Activated T-cell treated with anti-CD3 and anti-CD28 coated beads, Interleukin-2, amount 50 U/mL, for 24 hours (primary cell): ENCODE results near the gene CCDC188.

Experiments used
- DNase-seq: peaks from one replicate; pipeline ENCODE4 v3.0.0-alpha.2; 2020
- H3K27ac Mint-ChIP-seq: 2 replicates; pipeline ENCODE4 v1.8.0; 2020; ENCODE audit warnings: mild to moderate bottlenecking, mixed read lengths
- H3K27me3 Mint-ChIP-seq: 2 replicates; pipeline ENCODE4 v1.8.0; 2020; ENCODE audit warnings: mixed read lengths
- H3K36me3 Mint-ChIP-seq: 2 replicates; pipeline ENCODE4 v1.8.0; 2020; ENCODE audit warnings: low read depth, mixed read lengths
- H3K4me1 Mint-ChIP-seq: 2 replicates; pipeline ENCODE4 v1.8.0; 2020; ENCODE audit warnings: low read depth, mixed read lengths
- H3K4me3 Mint-ChIP-seq: 2 replicates; pipeline ENCODE4 v1.8.0; 2020; ENCODE audit warnings: mild to moderate bottlenecking, moderate library complexity, mixed read lengths
- H3K9me3 Mint-ChIP-seq: 2 replicates; pipeline ENCODE4 v1.8.0; 2020; ENCODE audit warnings: mixed read lengths

The CCDC188 gene

GRCh38 chr22:20152464-20152890 is 1.6 kb upstream of the CCDC188 start:
- peaks cover 2% of the 10 kb centered on the region for H3K4me1 Mint-ChIP-seq
- H3K27me3 Mint-ChIP-seq, result peaks cover 5% of the 10 kb centered on the region
- DNase-seq, result no peak
- H3K27ac Mint-ChIP-seq, result no peak overlapping the region
- H3K9me3 Mint-ChIP-seq, result no peaks in the 10 kb centered on the region
- no peaks in the 10 kb centered on the region for H3K36me3 Mint-ChIP-seq
- H3K4me3 Mint-ChIP-seq, result no peak overlapping the region

- no peak overlapping the region for H3K4me3 Mint-ChIP-seq
- H3K27ac Mint-ChIP-seq, result no peak overlapping the region
- no peaks in the 10 kb centered on the region for H3K27me3 Mint-ChIP-seq
- DNase-seq, result no peak
- no peaks in the 10 kb centered on the region for H3K9me3 Mint-ChIP-seq
- peaks cover 4% of the 10 kb centered on the region for H3K4me1 Mint-ChIP-seq
- peaks cover 4% of the 10 kb centered on the region for H3K36me3 Mint-ChIP-seq
Measured at GRCh38 chr22:20151276-20151588, 377 bp upstream of the CCDC188 start.

- DNase-seq, result no peak
- no peak overlapping the region for H3K4me3 Mint-ChIP-seq
- H3K4me1 Mint-ChIP-seq, result peaks cover 4% of the 10 kb centered on the region
- no peak overlapping the region for H3K27ac Mint-ChIP-seq
- H3K9me3 Mint-ChIP-seq, result no peaks in the 10 kb centered on the region
- no peaks in the 10 kb centered on the region for H3K27me3 Mint-ChIP-seq
- H3K36me3 Mint-ChIP-seq, result peaks cover 7% of the 10 kb centered on the region
Measured at GRCh38 chr22:20149257-20150250, 1.3 kb downstream of the CCDC188 start.

GRCh38 chr22:20148414-20148813 is 2.4 kb downstream of the CCDC188 start:
- H3K4me1 Mint-ChIP-seq, result peaks cover 4% of the 10 kb centered on the region
- no peak overlapping the region for H3K27ac Mint-ChIP-seq
- H3K4me3 Mint-ChIP-seq, result no peak overlapping the region
- H3K36me3 Mint-ChIP-seq, result peaks cover 18% of the 10 kb centered on the region
- H3K27me3 Mint-ChIP-seq, result no peaks in the 10 kb centered on the region
- no peak for DNase-seq
- H3K9me3 Mint-ChIP-seq, result no peaks in the 10 kb centered on the region

- H3K36me3 Mint-ChIP-seq, result peaks cover 18% of the 10 kb centered on the region
- H3K27me3 Mint-ChIP-seq, result no peaks in the 10 kb centered on the region
- H3K9me3 Mint-ChIP-seq, result no peaks in the 10 kb centered on the region
- DNase-seq, result no peak
- H3K27ac Mint-ChIP-seq, result no peak overlapping the region
- no peak overlapping the region for H3K4me3 Mint-ChIP-seq
- H3K4me1 Mint-ChIP-seq, result peaks cover 4% of the 10 kb centered on the region
Measured at GRCh38 chr22:20147237-20147988, 3.4 kb downstream of the CCDC188 start.

- Mint-ChIP-seq H3K9me3 (no peaks in the 10 kb centered on the region), H3K27ac (no peak overlapping the region), H3K4me3 (no peak overlapping the region)
Measured at GRCh38 chr22:20146777-20147176, 4.1 kb downstream of the CCDC188 start.

GRCh38 chr22:20145832-20146223 is 5.0 kb downstream of the CCDC188 start:
- no peak overlapping the region for H3K27ac Mint-ChIP-seq
- H3K9me3 Mint-ChIP-seq, result no peaks in the 10 kb centered on the region

More at GRCh38 chr22:20146777-20147176, 4.1 kb downstream of the CCDC188 start:
- Mint-ChIP-seq H3K27me3 (no peaks in the 10 kb centered on the region), H3K36me3 (peaks cover 18% of the 10 kb centered on the region), H3K4me1 (peaks cover 4% of the 10 kb centered on the region)
- no peak for DNase-seq

GRCh38 chr22:20145206-20145831 is 5.5 kb downstream of the CCDC188 start:
- Mint-ChIP-seq H3K4me3 (no peak overlapping the region), H3K27ac (no peak overlapping the region), H3K36me3 (peaks cover 20% of the 10 kb centered on the region), H3K4me1 (peaks cover 4% of the 10 kb centered on the region), H3K9me3 (no peaks in the 10 kb centered on the region), H3K27me3 (no peaks in the 10 kb centered on the region)
- DNase-seq, result no peak

More at GRCh38 chr22:20145832-20146223, 5.0 kb downstream of the CCDC188 start:
- Mint-ChIP-seq H3K27me3 (no peaks in the 10 kb centered on the region), H3K36me3 (peaks cover 18% of the 10 kb centered on the region), H3K4me3 (no peak overlapping the region), H3K4me1 (peaks cover 4% of the 10 kb centered on the region)
- no peak for DNase-seq

GRCh38 chr22:20143883-20144665 is 6.8 kb downstream of the CCDC188 start:
- no peak for DNase-seq
- Mint-ChIP-seq H3K27ac (no peak overlapping the region), H3K36me3 (peaks cover 30% of the 10 kb centered on the region), H3K27me3 (no peaks in the 10 kb centered on the region), H3K4me3 (no peak overlapping the region), H3K9me3 (no peaks in the 10 kb centered on the region), H3K4me1 (peaks cover 4% of the 10 kb centered on the region)

GRCh38 chr22:20142711-20143621 is 7.9 kb downstream of the CCDC188 start:
- no peak overlapping the region for H3K4me3 Mint-ChIP-seq
- no peak for DNase-seq
- peaks cover 9% of the 10 kb centered on the region for H3K4me1 Mint-ChIP-seq
- H3K27me3 Mint-ChIP-seq, result no peaks in the 10 kb centered on the region
- no peak overlapping the region for H3K27ac Mint-ChIP-seq
- no peaks in the 10 kb centered on the region for H3K9me3 Mint-ChIP-seq
- peaks cover 30% of the 10 kb centered on the region for H3K36me3 Mint-ChIP-seq

GRCh38 chr22:20141186-20142077 is 9.4 kb downstream of the CCDC188 start:
- H3K36me3 Mint-ChIP-seq, result peaks cover 27% of the 10 kb centered on the region
- no peak overlapping the region for H3K4me3 Mint-ChIP-seq
- no peak for DNase-seq
- H3K27me3 Mint-ChIP-seq, result no peaks in the 10 kb centered on the region
- H3K27ac Mint-ChIP-seq, result no peak overlapping the region
- H3K4me1 Mint-ChIP-seq, result peaks cover 18% of the 10 kb centered on the region
- H3K9me3 Mint-ChIP-seq, result no peaks in the 10 kb centered on the region

- no peak for DNase-seq
- Mint-ChIP-seq H3K27ac (no peak overlapping the region), H3K36me3 (peaks cover 28% of the 10 kb centered on the region), H3K4me1 (peaks cover 22% of the 10 kb centered on the region), H3K9me3 (no peaks in the 10 kb centered on the region), H3K27me3 (no peaks in the 10 kb centered on the region), H3K4me3 (no peak overlapping the region)
Measured at GRCh38 chr22:20140521-20140964, 10.3 kb downstream of the CCDC188 start.
